HG03521 (cell line): ENCODE data around the gene PAQR3.

Experiments used
- ATAC-seq: cut with Tn5 transposase; IDR thresholded peaks from one replicate; pipeline ENCODE4 v1.9.1; 2021; ENCODE audit warnings: mild to moderate bottlenecking, moderate library complexity; ENCODE audit not compliant: unreplicated experiment

PAQR3 gene

GRCh38 chr4:78863254-78863869 lies 75.9 kb downstream of the PAQR3 start:
- ATAC-seq, result no peak

DNA sequence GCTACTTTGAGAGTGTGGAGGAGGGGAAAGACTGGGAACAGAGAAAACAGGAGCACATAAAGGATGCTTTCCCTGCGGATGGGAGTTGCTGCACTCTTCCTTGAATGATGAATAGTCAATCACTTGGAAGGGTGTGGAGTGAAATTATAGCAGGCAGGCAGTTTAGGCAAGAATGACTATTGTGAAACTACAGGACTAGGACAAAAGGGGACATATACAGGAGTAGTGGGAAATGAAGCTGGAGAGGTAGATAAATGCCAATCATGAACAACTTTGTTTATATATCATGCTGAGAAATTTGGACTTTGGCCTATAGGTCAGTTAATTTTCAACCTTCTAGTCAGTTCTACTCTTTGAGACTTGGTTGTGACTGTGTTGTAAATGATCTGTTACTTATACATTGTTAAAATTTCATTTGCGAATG lies 76.9 kb downstream of the PAQR3 start:
- ATAC-seq, result no peak
